Nephron (organoid): Measurements from ENCODE around the gene CNOT1.

Experiments
- H3K27ac Mint-ChIP-seq, 3 experiments: 2 replicates each; pipeline ENCODE4 v1.8.0; 2020; ENCODE audit warnings: mixed read lengths in 3 of 3, mild to moderate bottlenecking in 2 of 3, moderate library complexity in 1 of 3
- H3K27me3 Mint-ChIP-seq: 2 replicates; pipeline ENCODE4 v1.8.0; 2021; ENCODE audit warnings: low read depth, mild to moderate bottlenecking, moderate library complexity, mixed read lengths
- H3K36me3 Mint-ChIP-seq: 2 replicates; pipeline ENCODE4 v1.8.0; 2020; ENCODE audit warnings: low read depth, mixed read lengths
- H3K4me1 Mint-ChIP-seq: 2 replicates; pipeline ENCODE4 v1.8.0; 2020; ENCODE audit warnings: mixed read lengths
- H3K4me3 Mint-ChIP-seq, 3 experiments: 2 replicates each; pipeline ENCODE4 v1.8.0; 2020; ENCODE audit warnings: mild to moderate bottlenecking in 3 of 3, mixed read lengths in 3 of 3, moderate library complexity in 2 of 3
- H3K9me3 Mint-ChIP-seq: 2 replicates; pipeline ENCODE4 v1.8.0; 2020; ENCODE audit warnings: mixed read lengths
- CTCF ChIP-seq, 3 experiments: fragments of 200-600 bp; sonication (generic); IDR thresholded peaks; one replicate each; pipeline ENCODE4 v1.5.0; 2021; ENCODE audit warnings: antibody characterized with exemption in 3 of 3; ENCODE audit not compliant: unreplicated experiment in 3 of 3

CNOT1 gene

GRCh38 chr16:58478427-58478826 is 151.2 kb downstream of the CNOT1 start:
- H3K27ac Mint-ChIP-seq, result no peak overlapping the region
- peaks cover 5% of the 10 kb centered on the region for H3K4me1 Mint-ChIP-seq
- no peaks in the 10 kb centered on the region for H3K36me3 Mint-ChIP-seq
- TF ChIP-seq CTCF (IDR thresholded peaks at IDR 0.05; ENCODE audit: unreplicated experiment in 3 of 3), result no peak
- H3K9me3 Mint-ChIP-seq, result no peaks in the 10 kb centered on the region
- no peak overlapping the region for H3K4me3 Mint-ChIP-seq
- peaks cover 34% of the 10 kb centered on the region for H3K27me3 Mint-ChIP-seq

DNA sequence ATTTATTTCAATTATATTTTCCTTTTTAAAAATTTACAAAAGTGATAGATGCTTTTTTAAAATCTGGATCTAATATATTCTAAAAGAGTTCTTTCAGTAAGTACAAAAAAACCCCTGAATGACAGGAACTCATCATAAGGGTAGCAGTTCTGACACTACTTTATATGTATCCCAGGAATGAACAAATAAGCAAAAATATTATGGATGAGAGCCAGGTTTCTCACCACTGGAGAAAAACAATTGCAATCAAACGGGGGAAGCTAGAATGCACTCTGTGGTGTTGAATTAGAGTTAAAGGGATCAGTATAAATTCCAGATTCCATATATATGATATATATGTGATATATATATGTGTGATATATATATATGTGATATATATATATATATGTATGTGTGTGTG is 152.8 kb downstream of the CNOT1 start:
- Mint-ChIP-seq H3K36me3 (no peaks in the 10 kb centered on the region), H3K27ac (no peak overlapping the region)
- no peak for TF ChIP-seq CTCF (IDR thresholded peaks at IDR 0.05; ENCODE audit: unreplicated experiment in 3 of 3)

DNA sequence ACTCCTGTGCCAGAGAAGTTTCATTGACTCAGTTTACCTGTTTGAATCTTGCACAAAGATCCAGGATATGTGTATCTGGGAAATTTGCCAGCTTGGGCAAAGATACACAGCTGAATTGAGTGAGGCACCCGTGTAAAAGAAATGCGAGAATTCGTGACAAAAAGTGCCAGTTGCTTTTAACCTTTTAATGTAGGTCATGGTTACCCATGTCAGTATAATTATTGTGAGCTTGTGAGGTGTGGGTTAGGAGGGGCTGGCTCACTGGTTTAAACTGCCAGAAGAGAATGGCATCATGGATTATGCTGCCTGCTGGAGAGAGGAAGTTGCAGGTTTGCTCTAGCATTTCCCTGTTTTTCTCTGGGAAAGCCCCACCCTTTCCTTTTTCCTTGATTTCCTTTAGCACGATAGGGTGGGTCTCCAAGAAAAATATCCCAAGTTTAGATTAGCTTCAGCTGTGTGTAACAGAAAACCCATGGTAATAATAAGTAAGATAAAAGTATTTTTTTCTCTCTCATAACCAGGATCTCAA is 154.5 kb downstream of the CNOT1 start:
- no peaks in the 10 kb centered on the region for H3K4me1 Mint-ChIP-seq

More for the DNA sequence above, 152.8 kb downstream of the CNOT1 start:
- H3K4me1 Mint-ChIP-seq, result no peaks in the 10 kb centered on the region
- H3K9me3 Mint-ChIP-seq, result no peaks in the 10 kb centered on the region
- H3K27me3 Mint-ChIP-seq, result peaks cover 43% of the 10 kb centered on the region
- H3K4me3 Mint-ChIP-seq, result no peak overlapping the region

GRCh38 chr16:58474296-58474695 is 155.3 kb downstream of the CNOT1 start:
- Mint-ChIP-seq H3K27me3 (peaks cover 41% of the 10 kb centered on the region), H3K4me3 (no peak overlapping the region), H3K36me3 (no peaks in the 10 kb centered on the region), H3K27ac (no peak overlapping the region), H3K4me1 (no peaks in the 10 kb centered on the region), H3K9me3 (no peaks in the 10 kb centered on the region)
- TF ChIP-seq CTCF (IDR thresholded peaks at IDR 0.05; ENCODE audit: unreplicated experiment in 3 of 3), result no peak

More for the DNA sequence above, 154.5 kb downstream of the CNOT1 start:
- Mint-ChIP-seq H3K9me3 (no peaks in the 10 kb centered on the region), H3K4me3 (no peak overlapping the region), H3K36me3 (no peaks in the 10 kb centered on the region), H3K27ac (no peak overlapping the region), H3K27me3 (peaks cover 40% of the 10 kb centered on the region)
- no peak for TF ChIP-seq CTCF (IDR thresholded peaks at IDR 0.05; ENCODE audit: unreplicated experiment in 3 of 3)

GRCh38 chr16:58472827-58473226 is 156.8 kb downstream of the CNOT1 start:
- Mint-ChIP-seq H3K27ac (no peak overlapping the region), H3K36me3 (no peaks in the 10 kb centered on the region), H3K27me3 (peaks cover 56% of the 10 kb centered on the region), H3K9me3 (no peaks in the 10 kb centered on the region), H3K4me3 (no peak overlapping the region), H3K4me1 (no peaks in the 10 kb centered on the region)
- TF ChIP-seq CTCF (IDR thresholded peaks at IDR 0.05; ENCODE audit: unreplicated experiment in 3 of 3), result no peak

GRCh38 chr16:58472266-58472665 is 157.4 kb downstream of the CNOT1 start:
- H3K36me3 Mint-ChIP-seq, result no peaks in the 10 kb centered on the region
- no peak overlapping the region for H3K4me3 Mint-ChIP-seq
- H3K9me3 Mint-ChIP-seq, result no peaks in the 10 kb centered on the region
- peaks cover 61% of the 10 kb centered on the region for H3K27me3 Mint-ChIP-seq
- no peaks in the 10 kb centered on the region for H3K4me1 Mint-ChIP-seq
- TF ChIP-seq CTCF (IDR thresholded peaks at IDR 0.05; ENCODE audit: unreplicated experiment in 3 of 3), result no peak
- no peak overlapping the region for H3K27ac Mint-ChIP-seq
